ENCODE data around the gene PTPRE.

PTPRE gene

GRCh38 chr10:127906548-127907377 lies at the start of gene PTPRE:
Gene PTPRE (plus strand): TSS chr10:127907103. CDS start chr10:128040882, 133,779 bp downstream.
- DNase-seq = no peak

GRCh38 chr10:127860592-127860991 lies 46.3 kb upstream of the PTPRE start:
- DNase-seq = no peak

GRCh38 chr10:127863231-127863825 lies 43.6 kb upstream of the PTPRE start:
- no peak for DNase-seq

- DNase-seq = no peak
These were observed 40.5 kb upstream of the PTPRE start for GRCh38 chr10:127866276-127867013.

- no peak for DNase-seq
These were observed 39.1 kb upstream of the PTPRE start for GRCh38 chr10:127867805-127868204.

GRCh38 chr10:127869329-127869728 lies 37.6 kb upstream of the PTPRE start:
- no peak for DNase-seq

- no peak for DNase-seq
These were observed 35.3 kb upstream of the PTPRE start for GRCh38 chr10:127871631-127872010.

GRCh38 chr10:127872011-127872761 lies 34.7 kb upstream of the PTPRE start:
- no peak for DNase-seq

- no peak for DNase-seq
These were observed 33.9 kb upstream of the PTPRE start for GRCh38 chr10:127872871-127873600.

GRCh38 chr10:127873901-127874470 lies 32.9 kb upstream of the PTPRE start:
- no peak for DNase-seq

GRCh38 chr10:127874671-127875448 lies 32.0 kb upstream of the PTPRE start:
- DNase-seq = no peak

GRCh38 chr10:127875449-127875765 lies 31.5 kb upstream of the PTPRE start:
- no peak for DNase-seq

- no peak for DNase-seq
These were observed 31.0 kb upstream of the PTPRE start for GRCh38 chr10:127875916-127876315.

- no peak for DNase-seq
These were observed 29.8 kb upstream of the PTPRE start for GRCh38 chr10:127877116-127877515.

- DNase-seq = no peak
These were observed 29.2 kb upstream of the PTPRE start for GRCh38 chr10:127877699-127878098.

GRCh38 chr10:127878475-127879055 lies 28.3 kb upstream of the PTPRE start:
- DNase-seq = no peak

- no peak for DNase-seq
These were observed 26.3 kb upstream of the PTPRE start for GRCh38 chr10:127880557-127880956.

- no peak for DNase-seq
These were observed 25.6 kb upstream of the PTPRE start for GRCh38 chr10:127881262-127881661.

- no peak for DNase-seq
These were observed 24.5 kb upstream of the PTPRE start for GRCh38 chr10:127882391-127882790.

GRCh38 chr10:127882801-127883459 lies 24.0 kb upstream of the PTPRE start:
- DNase-seq = no peak
